GM12873 (cell line): ENCODE data around the gene OSTF1.

ENCODE experiments used
- CTCF ChIP-seq: IDR thresholded peaks from 2 replicates; pipeline ENCODE4 v1.5.1; 2012; ENCODE audit warnings: low read depth, mild to moderate bottlenecking, moderate library complexity, low read length, control low read depth; ENCODE audit not compliant: insufficient read depth; ENCODE audit errors: missing control alignments

The OSTF1 gene

GRCh38 chr9:75101004-75101588 lies 12.8 kb downstream of the OSTF1 start:
- no peak for TF ChIP-seq CTCF

GRCh38 chr9:75102177-75102790 lies 14.0 kb downstream of the OSTF1 start:
- no peak for TF ChIP-seq CTCF

- no peak for TF ChIP-seq CTCF
These were observed 16.3 kb downstream of the OSTF1 start for GRCh38 chr9:75104607-75105006.

- no peak for TF ChIP-seq CTCF
These were observed 16.8 kb downstream of the OSTF1 start for GRCh38 chr9:75105019-75105540.

- TF ChIP-seq CTCF = no peak
These were observed 17.5 kb downstream of the OSTF1 start for GRCh38 chr9:75105841-75106240.

- no peak for TF ChIP-seq CTCF
These were observed 18.5 kb downstream of the OSTF1 start for GRCh38 chr9:75106857-75107256.

- no peak for TF ChIP-seq CTCF
These were observed 20.3 kb downstream of the OSTF1 start for GRCh38 chr9:75108571-75108970.
